ENCODE measurements around the gene NR2F2. TPM values are rescaled to one million over a fixed set of nuclear protein-coding genes. Genes with fewer than 3 reads are reported as not detected.

NR2F2 gene
- total and polyA plus RNA-seq, 2 of the 13 experiments (the other 11 are each of a cell fraction or from before 2014, with no cell fraction given) = 3.5 to 4.7 TPM

- Histone ChIP-seq H2AFZ (ENCODE audit: low read length) (no peak overlapping the region), H3K27ac (ENCODE audit: extremely low read length, insufficient read depth, low read length) (no peak overlapping the region), H3K36me3 (replicated peaks in 1 of 2; ENCODE audit: control insufficient read depth in 1 of 2, insufficient read depth in 2 of 2, low read length in 2 of 2) (no peaks in the 10 kb centered on the region; a peak in 1 of 5 replicates), H3K79me2 (ENCODE audit: insufficient read depth, low read length) (peaks cover 30% of the 10 kb centered on the region), H3K27me3 (ENCODE audit: control insufficient read depth in 1 of 2, insufficient read depth in 2 of 2, low read length in 2 of 2) (no peaks in the 10 kb centered on the region; a peak in 1 of 5 replicates), H3K9ac (ENCODE audit: insufficient read depth, low read depth, low read length) (no peak overlapping the region), H4K20me1 (ENCODE audit: insufficient read depth, low read length) (peaks cover 3% of the 10 kb centered on the region; the same call in 1 of the 2 replicates), H3K4me3 (replicated peaks in 1 of 3; ENCODE audit: insufficient read depth in 1 of 3, low read depth in 2 of 3, low read length in 3 of 3) (no peak overlapping the region), H3K9me3 (ENCODE audit: low read length) (no peaks in the 10 kb centered on the region), H3K4me2 (ENCODE audit: low read depth, low read length) (no peak overlapping the region), H3K4me1 (ENCODE audit: insufficient read depth, low read length) (peaks cover 46% of the 10 kb centered on the region)
- ChIA-PET POLR2A (no interaction called here), CTCF (ENCODE audit: low intra/inter-chr PET ratio, low total read pairs) (no interaction called here)
- DNase-seq (ENCODE audit: low spot score) (no peak), ATAC-seq (no peak), FAIRE-seq (no peak)
- no peak for TF ChIP-seq ZNF282 (IDR thresholded peaks at IDR 0.05; ENCODE audit: partially characterized antibody)
- TF ChIP-seq PHF8 (CRISPR knock-in tag; IDR thresholded peaks at IDR 0.05) = no peak
- TF ChIP-seq ZXDC (CRISPR knock-in tag; IDR thresholded peaks at IDR 0.05) = no peak
- no peak for TF ChIP-seq ZNF468 (CRISPR knock-in tag; IDR thresholded peaks at IDR 0.05)
- no peak for TF ChIP-seq ZNF264 (CRISPR knock-in tag; IDR thresholded peaks at IDR 0.05)
- TF ChIP-seq, protein P1, sequence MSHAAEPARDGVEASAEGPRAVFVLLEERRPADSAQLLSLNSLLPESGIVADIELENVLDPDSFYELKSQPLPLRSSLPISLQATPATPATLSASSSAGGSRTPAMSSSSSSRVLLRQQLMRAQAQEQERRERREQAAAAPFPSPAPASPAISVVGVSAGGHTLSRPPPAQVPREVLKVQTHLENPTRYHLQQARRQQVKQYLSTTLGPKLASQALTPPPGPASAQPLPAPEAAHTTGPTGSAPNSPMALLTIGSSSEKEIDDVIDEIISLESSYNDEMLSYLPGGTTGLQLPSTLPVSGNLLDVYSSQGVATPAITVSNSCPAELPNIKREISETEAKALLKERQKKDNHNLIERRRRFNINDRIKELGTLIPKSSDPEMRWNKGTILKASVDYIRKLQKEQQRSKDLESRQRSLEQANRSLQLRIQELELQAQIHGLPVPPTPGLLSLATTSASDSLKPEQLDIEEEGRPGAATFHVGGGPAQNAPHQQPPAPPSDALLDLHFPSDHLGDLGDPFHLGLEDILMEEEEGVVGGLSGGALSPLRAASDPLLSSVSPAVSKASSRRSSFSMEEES (CRISPR knock-in tag; IDR thresholded peaks at IDR 0.05) = no peak
- no peak for TF ChIP-seq FOSL1 (CRISPR knock-in tag; IDR thresholded peaks at IDR 0.05; ENCODE audit: borderline replicate concordance)
- TF ChIP-seq ZNF547 (CRISPR knock-in tag; IDR thresholded peaks at IDR 0.05) = no peak
- no peak for TF ChIP-seq STAG1 (CRISPR knock-in tag; IDR thresholded peaks at IDR 0.05)
- 94% methylated on average over 2 of the region's 2 CpGs for WGBS (ENCODE audit: low lambda C conversion rate)
- intact Hi-C loops (cut with micrococcal nuclease; ENCODE audit: unreplicated experiment) (loop anchor here (5.0 to 10.0 kb wide), 2 partner anchors 256 to 277 kb away; no protein-coding TSS in a partner anchor), in situ Hi-C loops (cut with HindIII; ENCODE audit: extremely low pct_ligation_motif_present, low pct_unique_long_range_greater_than_20kb) (loop anchor here (5.0 to 25.0 kb wide), 4 partner anchors 67 to 1067 kb away; no protein-coding TSS in a partner anchor)
- no TSS peak for BruUV-seq (replicated peaks)
These were observed 1.7 kb upstream of the NR2F2 start for GRCh38 chr15:96328877-96329195.
